Measurements from ENCODE around the gene MICA. TPM values are rescaled to one million over a fixed set of nuclear protein-coding genes. Genes with fewer than 3 reads are reported as not detected.
"Not testable (repeated sequence)": the region's sequence is repeated elsewhere in the genome, so short reads cannot be mapped to it uniquely, and the experiment has no call there.

MICA gene
- total and polyA plus RNA-seq, 4 donors, result 19.8 to 89.6 (median 27.3) TPM

DNA sequence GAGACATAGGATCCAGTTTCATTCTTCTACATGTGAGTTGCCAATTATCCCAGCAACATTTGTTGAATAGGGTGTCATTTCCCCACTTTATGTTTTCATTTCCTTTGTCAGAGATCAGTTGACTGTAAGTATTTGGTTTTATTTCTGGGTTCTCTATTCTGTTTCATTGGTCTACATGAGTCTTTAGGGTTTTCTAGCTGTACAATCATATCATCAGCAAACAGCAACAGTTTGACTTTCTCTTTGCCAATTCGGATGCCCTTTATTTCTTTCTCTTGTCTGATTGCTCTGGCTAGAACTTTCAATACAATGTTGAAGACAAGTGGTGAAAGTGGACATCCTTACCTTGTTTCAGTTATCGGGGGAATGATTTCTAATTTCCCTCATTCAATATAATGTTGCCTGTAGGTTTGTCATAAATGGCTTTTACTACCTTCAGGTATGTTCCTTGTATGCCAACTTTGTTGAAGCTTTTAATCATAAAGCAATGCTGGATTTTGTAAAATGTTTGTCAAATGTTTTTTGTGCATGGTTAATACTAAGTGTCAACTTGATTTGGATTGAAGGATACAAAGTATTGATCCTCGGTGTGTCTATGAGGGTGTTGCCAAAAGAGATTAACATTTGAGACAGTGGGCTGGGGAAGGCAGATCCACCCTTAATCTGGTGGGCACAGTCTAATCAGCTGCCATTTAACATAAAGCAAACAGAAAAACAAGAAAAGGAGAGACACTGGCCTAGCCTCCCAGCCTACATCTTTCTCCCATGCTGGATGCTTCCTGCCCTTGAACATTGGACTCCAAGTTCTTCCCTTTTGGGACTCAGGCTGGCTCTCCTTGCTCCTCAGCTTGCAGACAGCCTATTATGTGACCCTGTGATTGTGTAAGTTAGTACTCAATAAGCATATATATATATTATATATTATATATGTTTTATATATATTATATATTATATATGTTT lies 23.3 kb downstream of the MICA start:
- no peak for ATAC-seq (ENCODE audit: low FRiP score)
- DNase-seq, result no peak
- WGBS, 2 donors, result 93 to 94% methylated on average over 3 of the region's 3 CpGs
- Histone ChIP-seq H3K9me3 (ENCODE audit: control insufficient read depth, low read length) (no peaks in the 10 kb centered on the region), H3K27me3 (ENCODE audit: control insufficient read depth in 1 of 2, insufficient read depth in 2 of 2, low read length in 1 of 2) (no peaks in the 10 kb centered on the region), H3K4me1 (ENCODE audit: control insufficient read depth in 1 of 2, insufficient read depth in 2 of 2, low read length in 2 of 2) (no peaks in the 10 kb centered on the region), H3K27ac (ENCODE audit: low read depth in 1 of 2, low read length in 2 of 2) (no peak overlapping the region), H3K36me3 (ENCODE audit: control insufficient read depth in 1 of 2, insufficient read depth in 2 of 2, low read length in 1 of 2) (no peaks in the 10 kb centered on the region), H3K4me3 (ENCODE audit: low read length in 2 of 2) (no peak overlapping the region)
- intact Hi-C loops (cut with DNase I), result no loop called here

DNA sequence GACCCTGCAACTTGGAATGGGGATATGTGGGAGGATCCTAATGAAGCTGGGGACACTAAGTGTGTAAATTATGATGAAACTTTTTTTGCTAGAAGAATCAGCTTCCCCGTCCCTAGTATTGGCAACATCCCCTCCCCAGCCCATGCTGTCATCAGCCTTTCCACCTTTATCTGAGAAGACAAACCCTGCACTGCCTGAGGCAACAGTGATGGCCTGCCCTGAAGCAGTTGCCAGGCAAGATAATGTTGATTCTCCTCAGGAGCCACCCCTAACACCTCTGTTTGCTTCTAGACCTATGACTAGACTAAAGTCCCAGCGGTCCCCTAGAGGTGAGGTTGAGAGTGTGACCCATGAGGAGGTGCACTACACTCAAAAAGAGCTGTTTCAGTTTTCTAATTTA lies 27.1 kb downstream of the MICA start:
- Histone ChIP-seq H3K4me3 (ENCODE audit: low read length in 2 of 2) (no peak overlapping the region), H3K9me3 (ENCODE audit: control insufficient read depth, low read length) (no peaks in the 10 kb centered on the region), H3K4me1 (ENCODE audit: control insufficient read depth in 1 of 2, insufficient read depth in 2 of 2, low read length in 2 of 2) (no peaks in the 10 kb centered on the region), H3K27me3 (ENCODE audit: control insufficient read depth in 1 of 2, insufficient read depth in 2 of 2, low read length in 1 of 2) (no peaks in the 10 kb centered on the region), H3K36me3 (ENCODE audit: control insufficient read depth in 1 of 2, insufficient read depth in 2 of 2, low read length in 1 of 2) (no peaks in the 10 kb centered on the region), H3K27ac (ENCODE audit: low read depth in 1 of 2, low read length in 2 of 2) (no peak overlapping the region)
- no peak for DNase-seq
- intact Hi-C loops (cut with DNase I), result no loop called here
- WGBS, 2 donors, result 74 to 77% methylated on average over 2 of the region's 2 CpGs
- no peak for ATAC-seq (ENCODE audit: low FRiP score)

DNA sequence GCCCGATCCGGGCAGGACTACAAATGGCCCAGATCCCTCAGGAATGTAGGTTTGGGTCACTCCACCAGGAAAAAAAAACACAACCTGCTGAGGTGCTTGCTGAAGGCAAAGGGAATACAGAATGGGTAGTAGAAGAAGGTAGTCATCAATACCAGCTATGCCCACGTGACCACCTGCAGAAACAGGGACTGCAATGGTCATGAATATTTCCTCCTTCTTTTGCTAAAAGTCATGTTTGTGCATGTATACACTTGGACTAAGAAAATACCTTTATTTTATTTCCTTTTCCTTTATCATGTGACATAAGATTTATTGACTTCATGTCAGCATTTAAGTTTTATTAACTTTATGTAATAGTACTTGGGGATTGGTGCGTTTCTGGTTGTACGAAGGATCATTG lies 31.7 kb downstream of the MICA start:
- H3K9me3 ChIP-seq (ENCODE audit: control insufficient read depth, low read length); H3K4me3 ChIP-seq (ENCODE audit: low read length in 2 of 2); intact Hi-C loops (cut with DNase I): not testable (repeated sequence)

DNA sequence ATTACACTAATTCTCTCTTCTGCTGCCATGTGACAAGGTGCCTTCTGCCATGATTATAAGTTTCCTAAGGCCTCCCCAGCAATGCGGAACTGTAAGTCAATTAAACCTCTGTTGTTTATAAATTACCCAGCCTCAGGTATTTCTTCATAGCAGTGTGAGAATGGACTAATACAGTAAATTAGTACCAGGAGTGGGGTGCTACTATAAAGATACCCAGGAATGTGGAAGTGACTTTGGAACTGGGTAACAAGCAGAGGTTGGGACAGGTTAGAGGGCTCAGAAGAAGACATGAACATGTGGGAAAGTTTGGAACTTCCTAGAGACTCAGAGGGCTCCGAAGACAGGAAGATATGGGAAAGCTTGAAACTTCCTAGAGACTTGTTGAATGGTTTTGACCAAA lies 34.8 kb downstream of the MICA start:
- DNase-seq (no peak), ATAC-seq (ENCODE audit: low FRiP score) (no peak)
- no peaks in the 10 kb centered on the region for H3K36me3 ChIP-seq (ENCODE audit: control insufficient read depth in 1 of 2, insufficient read depth in 2 of 2, low read length in 1 of 2)
- intact Hi-C loops (cut with DNase I), result no loop called here
- H3K27ac ChIP-seq (ENCODE audit: low read depth in 1 of 2, low read length in 2 of 2), result no peak overlapping the region
- H3K4me3 ChIP-seq (ENCODE audit: low read length in 2 of 2), result no peak overlapping the region
- H3K27me3 ChIP-seq (ENCODE audit: control insufficient read depth in 1 of 2, insufficient read depth in 2 of 2, low read length in 1 of 2), result no peaks in the 10 kb centered on the region
- WGBS, 2 donors, result 94 to 96% methylated on average over 2 of the region's 2 CpGs
- H3K9me3 ChIP-seq (ENCODE audit: control insufficient read depth, low read length), result no peaks in the 10 kb centered on the region
- H3K4me1 ChIP-seq (ENCODE audit: control insufficient read depth in 1 of 2, insufficient read depth in 2 of 2, low read length in 2 of 2), result no peaks in the 10 kb centered on the region

More for the DNA sequence above, 31.7 kb downstream of the MICA start:
- not testable (repeated sequence) for DNase-seq; ATAC-seq (ENCODE audit: low FRiP score); H3K27me3 ChIP-seq (ENCODE audit: control insufficient read depth in 1 of 2, insufficient read depth in 2 of 2, low read length in 1 of 2); H3K27ac ChIP-seq (ENCODE audit: low read depth in 1 of 2, low read length in 2 of 2); H3K4me1 ChIP-seq (ENCODE audit: control insufficient read depth in 1 of 2, insufficient read depth in 2 of 2, low read length in 2 of 2); H3K36me3 ChIP-seq (ENCODE audit: control insufficient read depth in 1 of 2, insufficient read depth in 2 of 2, low read length in 1 of 2)
- WGBS, 2 donors, result 87 to 88% methylated on average over 5 of the region's 5 CpGs

DNA sequence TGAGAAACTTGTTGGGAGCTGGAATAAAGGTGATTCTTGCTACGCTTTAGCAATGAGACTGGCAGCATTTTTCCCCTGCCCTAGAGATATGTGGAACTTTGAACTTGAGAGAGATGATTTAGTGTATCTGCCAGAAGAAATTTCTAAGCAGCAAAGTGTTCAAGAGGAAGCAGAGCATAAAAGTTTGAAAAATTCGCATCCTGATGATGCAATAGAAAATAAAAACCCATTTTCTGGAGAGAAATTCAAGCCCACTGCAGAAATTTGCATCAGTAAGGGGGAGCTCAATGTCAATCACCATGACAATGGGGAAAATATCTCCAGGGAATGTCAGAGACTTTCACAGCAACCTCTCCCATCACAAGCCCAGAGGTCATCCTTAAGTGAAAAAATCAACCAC lies 35.3 kb downstream of the MICA start:
- Histone ChIP-seq H3K4me1 (ENCODE audit: control insufficient read depth in 1 of 2, insufficient read depth in 2 of 2, low read length in 2 of 2) (no peaks in the 10 kb centered on the region), H3K27me3 (ENCODE audit: control insufficient read depth in 1 of 2, insufficient read depth in 2 of 2, low read length in 1 of 2) (no peaks in the 10 kb centered on the region), H3K27ac (ENCODE audit: low read depth in 1 of 2, low read length in 2 of 2) (no peak overlapping the region), H3K4me3 (ENCODE audit: low read length in 2 of 2) (no peak overlapping the region), H3K9me3 (ENCODE audit: control insufficient read depth, low read length) (no peaks in the 10 kb centered on the region), H3K36me3 (ENCODE audit: control insufficient read depth in 1 of 2, insufficient read depth in 2 of 2, low read length in 1 of 2) (no peaks in the 10 kb centered on the region)
- DNase-seq (no peak), ATAC-seq (ENCODE audit: low FRiP score) (no peak)
- WGBS, 2 donors, result 86 to 96% methylated on average over 2 of the region's 2 CpGs
- intact Hi-C loops (cut with DNase I), result no loop called here

DNA sequence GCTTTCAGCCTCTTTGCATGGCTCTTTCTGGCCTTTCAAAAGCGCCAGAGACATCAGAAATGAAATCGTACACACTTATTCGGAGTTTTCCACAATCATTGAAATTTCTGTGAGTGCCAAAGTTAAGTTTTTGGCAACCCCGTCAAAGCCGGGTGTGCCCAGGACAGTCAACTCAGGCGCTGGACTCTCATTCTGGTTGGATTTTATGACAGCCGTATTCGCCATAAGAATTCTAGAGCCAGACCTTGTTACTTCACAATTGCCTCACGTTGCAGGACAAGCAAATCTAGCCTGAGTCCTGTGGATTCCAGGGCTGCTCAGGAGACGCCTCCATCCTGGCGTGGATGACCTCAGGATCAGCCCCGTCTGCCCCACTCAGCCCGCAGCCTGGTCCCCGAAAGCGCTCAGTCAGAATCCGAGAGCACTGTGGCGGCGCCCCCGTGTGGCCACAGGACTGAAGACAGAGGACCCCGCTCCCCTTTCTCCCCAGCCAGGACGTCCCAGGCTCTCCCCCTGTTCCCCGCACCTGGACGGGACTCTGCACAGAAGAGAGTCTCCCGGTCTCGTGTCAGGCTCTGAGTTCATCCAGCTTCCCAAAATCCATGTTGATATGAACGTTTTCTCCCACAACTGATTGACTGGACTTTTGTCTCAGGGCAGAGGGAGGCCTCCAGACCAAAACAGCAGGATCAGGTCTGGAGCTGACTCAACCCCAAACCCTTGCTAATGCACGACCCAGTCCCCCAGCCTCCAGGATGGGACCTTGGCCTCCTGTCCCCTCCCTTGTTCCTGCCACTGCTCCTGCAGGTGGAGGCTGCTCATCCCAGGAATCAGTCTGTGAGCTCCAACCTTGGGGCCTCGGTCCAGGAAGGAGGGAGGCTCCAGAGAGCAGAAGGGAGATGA lies 38.2 kb downstream of the MICA start:
- 12 to 15% methylated on average over 28 of the region's 28 CpGs for WGBS, 2 donors
- DNase-seq, result peak; percentile 90 to 97
- Histone ChIP-seq H3K4me3 (ENCODE audit: low read length in 2 of 2) (no peak overlapping the region), H3K9me3 (ENCODE audit: control insufficient read depth, low read length) (no peaks in the 10 kb centered on the region), H3K36me3 (ENCODE audit: control insufficient read depth in 1 of 2, insufficient read depth in 2 of 2, low read length in 1 of 2) (no peaks in the 10 kb centered on the region), H3K4me1 (ENCODE audit: control insufficient read depth in 1 of 2, insufficient read depth in 2 of 2, low read length in 2 of 2) (no peaks in the 10 kb centered on the region), H3K27ac (ENCODE audit: low read depth in 1 of 2, low read length in 2 of 2) (no peak overlapping the region), H3K27me3 (ENCODE audit: control insufficient read depth in 1 of 2, insufficient read depth in 2 of 2, low read length in 1 of 2) (no peaks in the 10 kb centered on the region)
- peak; percentile 94 for ATAC-seq (ENCODE audit: low FRiP score)
- intact Hi-C loops (cut with DNase I), result loop anchor here in 1 of 2 donors (1.0 kb wide), 1 partner anchor 45 kb away; no protein-coding TSS in a partner anchor

DNA sequence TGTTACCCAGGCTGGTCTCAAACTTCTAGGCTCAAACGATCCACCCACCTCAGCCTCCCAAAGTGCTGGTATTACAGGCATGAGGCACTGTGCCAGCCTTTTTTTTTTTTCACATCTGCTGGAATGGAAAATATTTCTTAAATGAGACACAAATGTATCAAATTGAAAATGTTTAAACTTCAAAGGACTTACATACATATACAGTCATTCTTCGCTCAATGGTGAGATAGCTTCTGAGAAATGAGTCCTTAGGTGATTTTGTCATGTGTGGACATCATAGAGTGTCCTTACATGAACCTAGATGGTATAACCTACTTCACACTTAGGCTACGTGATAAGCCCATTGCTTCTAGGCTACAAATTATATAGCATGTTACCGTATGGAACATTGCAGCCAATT lies 43.1 kb downstream of the MICA start:
- no peaks in the 10 kb centered on the region for H3K36me3 ChIP-seq (ENCODE audit: control insufficient read depth in 1 of 2, insufficient read depth in 2 of 2, low read length in 1 of 2)
- H3K27me3 ChIP-seq (ENCODE audit: control insufficient read depth in 1 of 2, insufficient read depth in 2 of 2, low read length in 1 of 2), result no peaks in the 10 kb centered on the region
- intact Hi-C loops (cut with DNase I), result no loop called here
- ATAC-seq (ENCODE audit: low FRiP score) (no peak), DNase-seq (no peak)
- WGBS, 2 donors, result 63% methylated on average over 4 of the region's 4 CpGs
- H3K27ac ChIP-seq (ENCODE audit: low read depth in 1 of 2, low read length in 2 of 2), result no peak overlapping the region
- no peaks in the 10 kb centered on the region for H3K4me1 ChIP-seq (ENCODE audit: control insufficient read depth in 1 of 2, insufficient read depth in 2 of 2, low read length in 2 of 2)
- H3K9me3 ChIP-seq (ENCODE audit: control insufficient read depth, low read length), result peaks cover 3% of the 10 kb centered on the region
- H3K4me3 ChIP-seq (ENCODE audit: low read length in 2 of 2), result no peak overlapping the region

DNA sequence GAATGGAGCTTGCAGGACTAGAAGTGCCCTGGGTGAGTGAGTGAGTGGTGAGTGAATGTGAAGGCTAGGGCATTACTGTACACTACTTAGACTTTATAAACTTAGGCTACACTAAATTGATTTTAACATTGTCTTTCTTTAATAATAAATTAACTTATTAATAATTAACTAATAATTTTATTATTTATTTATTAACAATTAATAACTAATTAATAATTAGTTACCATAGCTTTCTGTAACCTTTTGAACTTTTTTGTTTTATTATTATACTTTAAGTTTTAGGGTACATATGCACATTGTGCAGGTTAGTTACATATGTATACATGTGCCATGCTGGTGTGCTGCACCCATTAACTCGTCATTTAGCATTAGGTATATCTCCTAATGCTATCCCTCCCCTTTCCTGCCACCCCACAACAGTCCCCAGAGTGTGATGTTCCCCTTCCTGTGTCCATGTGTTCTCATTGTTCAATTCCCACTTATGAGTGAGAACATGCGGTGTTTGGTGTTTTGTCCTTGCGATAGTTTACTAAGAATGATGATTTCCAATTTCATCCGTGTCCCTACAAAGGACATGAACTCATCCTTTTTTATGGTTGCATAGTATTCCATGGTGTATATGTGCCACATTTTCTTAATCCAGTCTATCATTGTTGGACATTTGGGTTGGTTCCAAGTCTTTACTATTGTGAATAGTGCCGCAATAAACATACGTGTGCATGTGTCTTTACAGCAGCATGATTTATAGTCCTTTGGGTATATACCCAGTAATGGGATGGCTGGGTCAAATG lies 43.8 kb downstream of the MICA start:
- DNase-seq; intact Hi-C loops (cut with DNase I); H3K36me3 ChIP-seq (ENCODE audit: control insufficient read depth in 1 of 2, insufficient read depth in 2 of 2, low read length in 1 of 2); H3K4me1 ChIP-seq (ENCODE audit: control insufficient read depth in 1 of 2, insufficient read depth in 2 of 2, low read length in 2 of 2); H3K27ac ChIP-seq (ENCODE audit: low read depth in 1 of 2, low read length in 2 of 2); ATAC-seq (ENCODE audit: low FRiP score); H3K27me3 ChIP-seq (ENCODE audit: control insufficient read depth in 1 of 2, insufficient read depth in 2 of 2, low read length in 1 of 2); H3K4me3 ChIP-seq (ENCODE audit: low read length in 2 of 2); H3K9me3 ChIP-seq (ENCODE audit: control insufficient read depth, low read length): not testable (repeated sequence)
- WGBS, 2 donors, result 88 to 92% methylated on average over 4 of the region's 6 CpGs

Measured in aorta (tissue), 5 donors.